Measurements from ENCODE around the gene NCAM2. TPM values are rescaled to one million over a fixed set of nuclear protein-coding genes. Genes with fewer than 3 reads are reported as not detected.

NCAM2 gene
- total and polyA plus RNA-seq, 5 donors from 2014 or later = not detected

GRCh38 chr21:21203822-21204339, 205.7 kb downstream of the NCAM2 start:
- H3K4me3 Mint-ChIP-seq = no peak overlapping the region
- H3K36me3 Mint-ChIP-seq = no peaks in the 10 kb centered on the region
- H3K36me3 ChIP-seq (ENCODE audit: control insufficient read depth, insufficient read depth, low read length) = no peaks in the 10 kb centered on the region
- H3K4me1 ChIP-seq (ENCODE audit: control insufficient read depth, insufficient read depth, low read length, poor library complexity, severe bottlenecking) = no peaks in the 10 kb centered on the region
- no peak overlapping the region for H3K27ac Mint-ChIP-seq
- peaks cover 0 to 8% (median 2%) of the 10 kb centered on the region in 7 donors for H3K9me3 Mint-ChIP-seq
- H3K27ac ChIP-seq (ENCODE audit: insufficient read depth, low read length, poor library complexity, severe bottlenecking) = no peak overlapping the region
- no peaks in the 10 kb centered on the region for H3K27me3 ChIP-seq (ENCODE audit: control insufficient read depth, insufficient read depth, low read length)
- no peak for ATAC-seq (ENCODE audit: low read depth in 2 of 2)
- DNase-seq = no peak
- peaks cover 0 to 3% of the 10 kb centered on the region in 2 experiments for H3K9me3 ChIP-seq (ENCODE audit: control insufficient read depth in 2 of 2, low read length in 2 of 2)
- no peak overlapping the region for H3K4me3 ChIP-seq (ENCODE audit: low read depth, low read length)
- no peaks in the 10 kb centered on the region for H3K27me3 Mint-ChIP-seq
- H3K4me1 Mint-ChIP-seq = no peaks in the 10 kb centered on the region

- H3K27ac Mint-ChIP-seq = no peak overlapping the region
- H3K27me3 Mint-ChIP-seq = no peaks in the 10 kb centered on the region
- Histone ChIP-seq H3K36me3 (ENCODE audit: control insufficient read depth, insufficient read depth, low read length) (no peaks in the 10 kb centered on the region), H3K9me3 (ENCODE audit: control insufficient read depth in 2 of 2, low read length in 2 of 2) (peaks cover 0 to 3% of the 10 kb centered on the region in 2 experiments), H3K27me3 (ENCODE audit: control insufficient read depth, insufficient read depth, low read length) (no peaks in the 10 kb centered on the region), H3K4me3 (ENCODE audit: low read depth, low read length) (no peak overlapping the region), H3K4me1 (ENCODE audit: control insufficient read depth, insufficient read depth, low read length, poor library complexity, severe bottlenecking) (no peaks in the 10 kb centered on the region), H3K27ac (ENCODE audit: insufficient read depth, low read length, poor library complexity, severe bottlenecking) (no peak overlapping the region)
- ATAC-seq (ENCODE audit: low read depth in 2 of 2) (no peak), DNase-seq (no peak)
- no peaks in the 10 kb centered on the region for H3K36me3 Mint-ChIP-seq
- peaks cover 0 to 7% (median 0%) of the 10 kb centered on the region in 7 donors for H3K9me3 Mint-ChIP-seq
- no peaks in the 10 kb centered on the region for H3K4me1 Mint-ChIP-seq
- no peak overlapping the region for H3K4me3 Mint-ChIP-seq
Observed at GRCh38 chr21:21204366-21204996, 206.3 kb downstream of the NCAM2 start.

DNA sequence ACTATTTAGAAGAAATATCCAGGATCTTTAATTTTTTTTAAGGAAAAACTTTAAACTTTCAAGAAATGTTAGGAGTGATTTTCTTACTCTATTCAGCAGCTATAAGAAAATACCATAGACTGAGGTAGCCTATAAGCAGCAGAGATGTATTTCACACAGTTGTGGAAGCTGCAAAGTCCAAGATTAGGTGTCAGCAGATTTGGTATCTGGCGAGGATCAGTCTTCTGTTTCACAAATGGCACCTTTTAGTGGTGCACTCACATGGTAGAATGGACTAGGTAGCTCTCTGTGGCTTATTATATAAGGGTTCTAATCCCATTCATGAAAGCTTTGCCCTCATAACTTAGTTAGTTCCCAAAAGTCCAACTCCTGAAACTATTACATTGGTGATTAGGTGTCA, 207.4 kb downstream of the NCAM2 start:
- no peaks in the 10 kb centered on the region for H3K27me3 Mint-ChIP-seq
- no peaks in the 10 kb centered on the region for H3K4me1 Mint-ChIP-seq

GRCh38 chr21:21210552-21210951, 212.3 kb downstream of the NCAM2 start:
- no peak for ATAC-seq (ENCODE audit: low read depth in 2 of 2)
- Mint-ChIP-seq H3K4me3 (no peak overlapping the region), H3K27ac (no peak overlapping the region)

More for the DNA sequence above, 207.4 kb downstream of the NCAM2 start:
- H3K36me3 ChIP-seq (ENCODE audit: control insufficient read depth, insufficient read depth, low read length) = no peaks in the 10 kb centered on the region
- H3K36me3 Mint-ChIP-seq = no peaks in the 10 kb centered on the region
- DNase-seq = no peak
- no peak overlapping the region for H3K27ac ChIP-seq (ENCODE audit: insufficient read depth, low read length, poor library complexity, severe bottlenecking)
- H3K27ac Mint-ChIP-seq = no peak overlapping the region
- H3K9me3 ChIP-seq (ENCODE audit: control insufficient read depth in 2 of 2, low read length in 2 of 2) = peaks cover 0 to 3% of the 10 kb centered on the region in 2 experiments
- ATAC-seq (ENCODE audit: low read depth in 2 of 2) = no peak
- peaks cover 0 to 7% (median 4%) of the 10 kb centered on the region in 7 donors for H3K9me3 Mint-ChIP-seq
- no peak overlapping the region for H3K4me3 ChIP-seq (ENCODE audit: low read depth, low read length)
- no peaks in the 10 kb centered on the region for H3K27me3 ChIP-seq (ENCODE audit: control insufficient read depth, insufficient read depth, low read length)
- no peak overlapping the region for H3K4me3 Mint-ChIP-seq
- no peaks in the 10 kb centered on the region for H3K4me1 ChIP-seq (ENCODE audit: control insufficient read depth, insufficient read depth, low read length, poor library complexity, severe bottlenecking)

DNA sequence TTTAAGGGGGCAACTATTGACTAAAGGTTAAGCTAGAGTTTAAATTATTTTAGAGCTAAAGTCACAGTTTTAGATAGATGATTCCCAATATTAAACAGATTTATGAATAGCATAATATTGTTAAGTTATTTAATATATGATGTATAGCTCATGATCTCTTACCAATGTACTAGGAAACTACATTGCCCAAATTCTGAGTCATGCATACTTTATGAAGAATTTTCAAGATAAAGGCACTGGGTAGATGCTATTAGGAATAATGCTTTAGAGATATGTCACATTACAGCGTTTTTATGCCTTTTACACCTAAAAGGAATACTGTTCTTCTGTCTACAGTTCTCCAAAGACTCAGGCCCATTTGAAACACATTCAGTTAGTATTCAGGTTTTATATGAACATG, 215.1 kb downstream of the NCAM2 start:
- H3K36me3 ChIP-seq (ENCODE audit: control insufficient read depth, insufficient read depth, low read length) = no peaks in the 10 kb centered on the region
- H3K27ac Mint-ChIP-seq = no peak overlapping the region
- H3K27me3 ChIP-seq (ENCODE audit: control insufficient read depth, insufficient read depth, low read length) = no peaks in the 10 kb centered on the region
- H3K4me1 Mint-ChIP-seq = no peaks in the 10 kb centered on the region
- H3K4me3 Mint-ChIP-seq = no peak overlapping the region
- ATAC-seq (ENCODE audit: low read depth in 2 of 2) (no peak), DNase-seq (no peak)
- H3K36me3 Mint-ChIP-seq = no peaks in the 10 kb centered on the region
- H3K9me3 ChIP-seq (ENCODE audit: control insufficient read depth in 2 of 2, low read length in 2 of 2) = peaks cover 3 to 12% of the 10 kb centered on the region in 2 experiments
- H3K27me3 Mint-ChIP-seq = no peaks in the 10 kb centered on the region
- peaks cover 0 to 16% (median 10%) of the 10 kb centered on the region in 7 donors for H3K9me3 Mint-ChIP-seq
- H3K4me3 ChIP-seq (ENCODE audit: low read depth, low read length) = no peak overlapping the region
- no peaks in the 10 kb centered on the region for H3K4me1 ChIP-seq (ENCODE audit: control insufficient read depth, insufficient read depth, low read length, poor library complexity, severe bottlenecking)
- no peak overlapping the region for H3K27ac ChIP-seq (ENCODE audit: insufficient read depth, low read length, poor library complexity, severe bottlenecking)

More at GRCh38 chr21:21210552-21210951, 212.3 kb downstream of the NCAM2 start:
- Histone ChIP-seq H3K27me3 (ENCODE audit: control insufficient read depth, insufficient read depth, low read length) (no peaks in the 10 kb centered on the region), H3K36me3 (ENCODE audit: control insufficient read depth, insufficient read depth, low read length) (no peaks in the 10 kb centered on the region), H3K9me3 (ENCODE audit: control insufficient read depth in 2 of 2, low read length in 2 of 2) (peaks cover 0 to 8% of the 10 kb centered on the region in 2 experiments), H3K4me3 (ENCODE audit: low read depth, low read length) (no peak overlapping the region), H3K27ac (ENCODE audit: insufficient read depth, low read length, poor library complexity, severe bottlenecking) (no peak overlapping the region), H3K4me1 (ENCODE audit: control insufficient read depth, insufficient read depth, low read length, poor library complexity, severe bottlenecking) (no peaks in the 10 kb centered on the region)
- no peak for DNase-seq
- Mint-ChIP-seq H3K36me3 (no peaks in the 10 kb centered on the region), H3K4me1 (no peaks in the 10 kb centered on the region), H3K9me3 (peaks cover 0 to 16% (median 6%) of the 10 kb centered on the region in 7 donors), H3K27me3 (no peaks in the 10 kb centered on the region)

- Mint-ChIP-seq H3K27ac (no peak overlapping the region), H3K27me3 (no peaks in the 10 kb centered on the region), H3K9me3 (peaks cover 4 to 15% (median 5%) of the 10 kb centered on the region in 7 donors), H3K4me1 (no peaks in the 10 kb centered on the region), H3K4me3 (no peak overlapping the region), H3K36me3 (no peaks in the 10 kb centered on the region)
- Histone ChIP-seq H3K27me3 (ENCODE audit: control insufficient read depth, insufficient read depth, low read length) (no peaks in the 10 kb centered on the region), H3K4me3 (ENCODE audit: low read depth, low read length) (no peak overlapping the region), H3K9me3 (ENCODE audit: control insufficient read depth in 2 of 2, low read length in 2 of 2) (peaks cover 3 to 12% of the 10 kb centered on the region in 2 experiments), H3K27ac (ENCODE audit: insufficient read depth, low read length, poor library complexity, severe bottlenecking) (no peak overlapping the region), H3K36me3 (ENCODE audit: control insufficient read depth, insufficient read depth, low read length) (no peaks in the 10 kb centered on the region), H3K4me1 (ENCODE audit: control insufficient read depth, insufficient read depth, low read length, poor library complexity, severe bottlenecking) (no peaks in the 10 kb centered on the region)
- no peak for DNase-seq
- ATAC-seq (ENCODE audit: low read depth in 2 of 2) = no peak
Observed at GRCh38 chr21:21216047-21216446, 217.8 kb downstream of the NCAM2 start.

- Mint-ChIP-seq H3K4me1 (no peaks in the 10 kb centered on the region), H3K4me3 (no peak overlapping the region), H3K36me3 (no peaks in the 10 kb centered on the region), H3K27ac (no peak overlapping the region), H3K27me3 (no peaks in the 10 kb centered on the region), H3K9me3 (peaks cover 0 to 16% (median 6%) of the 10 kb centered on the region in 7 donors)
- DNase-seq (no peak), ATAC-seq (ENCODE audit: low read depth in 2 of 2) (no peak)
- Histone ChIP-seq H3K27me3 (ENCODE audit: control insufficient read depth, insufficient read depth, low read length) (no peaks in the 10 kb centered on the region), H3K36me3 (ENCODE audit: control insufficient read depth, insufficient read depth, low read length) (no peaks in the 10 kb centered on the region), H3K27ac (ENCODE audit: insufficient read depth, low read length, poor library complexity, severe bottlenecking) (no peak overlapping the region), H3K4me3 (ENCODE audit: low read depth, low read length) (no peak overlapping the region), H3K4me1 (ENCODE audit: control insufficient read depth, insufficient read depth, low read length, poor library complexity, severe bottlenecking) (no peaks in the 10 kb centered on the region), H3K9me3 (ENCODE audit: control insufficient read depth in 2 of 2, low read length in 2 of 2) (peaks cover 0 to 17% of the 10 kb centered on the region in 2 experiments)
Observed at GRCh38 chr21:21226472-21226871, 228.3 kb downstream of the NCAM2 start.

- Mint-ChIP-seq H3K9me3 (peaks cover 0 to 10% (median 6%) of the 10 kb centered on the region in 7 donors), H3K27me3 (no peaks in the 10 kb centered on the region), H3K27ac (no peak overlapping the region), H3K36me3 (no peaks in the 10 kb centered on the region), H3K4me3 (no peak overlapping the region), H3K4me1 (no peaks in the 10 kb centered on the region)
- Histone ChIP-seq H3K9me3 (ENCODE audit: control insufficient read depth in 2 of 2, low read length in 2 of 2) (no peaks in the 10 kb centered on the region), H3K4me1 (ENCODE audit: control insufficient read depth, insufficient read depth, low read length, poor library complexity, severe bottlenecking) (no peaks in the 10 kb centered on the region), H3K27ac (ENCODE audit: insufficient read depth, low read length, poor library complexity, severe bottlenecking) (no peak overlapping the region), H3K27me3 (ENCODE audit: control insufficient read depth, insufficient read depth, low read length) (no peaks in the 10 kb centered on the region), H3K4me3 (ENCODE audit: low read depth, low read length) (no peak overlapping the region), H3K36me3 (ENCODE audit: control insufficient read depth, insufficient read depth, low read length) (no peaks in the 10 kb centered on the region)
- DNase-seq (no peak), ATAC-seq (ENCODE audit: low read depth in 2 of 2) (no peak)
Observed at GRCh38 chr21:21230672-21231071, 232.5 kb downstream of the NCAM2 start.
